ENCODE data around the gene CACNA2D2.

The CACNA2D2 gene

GRCh38 chr3:50419595-50420370 lies 83.7 kb downstream of the CACNA2D2 start:
- FAIRE-seq: no peak

- FAIRE-seq: no peak
These were observed 84.6 kb downstream of the CACNA2D2 start for GRCh38 chr3:50418850-50419249.

GRCh38 chr3:50417637-50418033 lies 85.8 kb downstream of the CACNA2D2 start:
- no peak for FAIRE-seq

GRCh38 chr3:50416736-50417636 lies 86.4 kb downstream of the CACNA2D2 start:
- FAIRE-seq: no peak

- FAIRE-seq: no peak
These were observed 87.6 kb downstream of the CACNA2D2 start for GRCh38 chr3:50415816-50416215.

- FAIRE-seq: no peak
These were observed 88.4 kb downstream of the CACNA2D2 start for GRCh38 chr3:50415061-50415460.

- no peak for FAIRE-seq
These were observed 88.8 kb downstream of the CACNA2D2 start for GRCh38 chr3:50414616-50415015.

- FAIRE-seq: no peak
These were observed 91.1 kb downstream of the CACNA2D2 start for GRCh38 chr3:50412231-50412754.

- FAIRE-seq: no peak
These were observed 92.2 kb downstream of the CACNA2D2 start for GRCh38 chr3:50411229-50411628.

GRCh38 chr3:50410608-50411139 lies 92.8 kb downstream of the CACNA2D2 start:
- FAIRE-seq: no peak

- FAIRE-seq: no peak
These were observed 93.2 kb downstream of the CACNA2D2 start for GRCh38 chr3:50410185-50410584.

- FAIRE-seq: no peak
These were observed 94.9 kb downstream of the CACNA2D2 start for GRCh38 chr3:50408443-50408944.

- FAIRE-seq: no peak
These were observed 96.9 kb downstream of the CACNA2D2 start for GRCh38 chr3:50406487-50406886.

- no peak for FAIRE-seq
These were observed 98.2 kb downstream of the CACNA2D2 start for GRCh38 chr3:50405249-50405648.

- no peak for FAIRE-seq
These were observed 101.3 kb downstream of the CACNA2D2 start for GRCh38 chr3:50401978-50402595.

GRCh38 chr3:50396502-50396901 lies 106.9 kb downstream of the CACNA2D2 start:
- FAIRE-seq: no peak

GRCh38 chr3:50395070-50395860 lies 108.2 kb downstream of the CACNA2D2 start:
- no peak for FAIRE-seq

- FAIRE-seq: no peak
These were observed 110.4 kb downstream of the CACNA2D2 start for GRCh38 chr3:50393061-50393460.

- no peak for FAIRE-seq
These were observed 111.2 kb downstream of the CACNA2D2 start for GRCh38 chr3:50392101-50392715.

- FAIRE-seq: no peak
These were observed 112.8 kb downstream of the CACNA2D2 start for GRCh38 chr3:50390508-50391224.

GRCh38 chr3:50389414-50389767 lies 114.0 kb downstream of the CACNA2D2 start:
- FAIRE-seq: no peak
